ENCODE results near the gene OSTN. TPM values are rescaled to one million over a fixed set of nuclear protein-coding genes. Genes with fewer than 3 reads are reported as not detected.

The OSTN gene
- total and polyA plus RNA-seq, 4 experiments from 2014 or later, result not detected

DNA sequence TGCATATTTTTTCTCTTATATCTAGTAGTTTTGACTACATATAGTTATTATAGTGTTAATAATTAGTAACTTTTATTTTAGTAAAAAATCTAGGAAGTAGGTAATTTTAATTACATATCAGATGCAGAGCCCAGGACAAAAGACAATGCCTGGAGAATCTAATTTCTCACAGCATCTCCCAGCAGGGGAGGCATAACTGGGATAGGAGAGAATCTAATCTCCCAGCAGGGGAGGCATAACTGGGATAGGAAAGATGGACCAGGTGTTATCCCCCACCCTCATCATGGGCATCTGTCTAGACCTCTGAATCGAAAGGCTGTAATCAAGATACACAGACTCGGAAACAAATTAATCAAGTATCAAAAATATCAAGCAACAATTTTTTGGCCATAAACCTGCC lies 58.2 kb downstream of the OSTN start:
- Mint-ChIP-seq H3K27me3 (no peaks in the 10 kb centered on the region), H3K9me3 (no peaks in the 10 kb centered on the region), H3K36me3 (no peaks in the 10 kb centered on the region), H3K4me1 (peaks cover 0 to 5% (median 1%) of the 10 kb centered on the region in 4 donors), H3K27ac (no peak overlapping the region), H3K4me3 (no peak overlapping the region)
- Histone ChIP-seq H3K9me3 (ENCODE audit: control insufficient read depth in 1 of 2, low read length in 2 of 2) (no peaks in the 10 kb centered on the region), H3K36me3 (ENCODE audit: insufficient read depth, low read length) (no peaks in the 10 kb centered on the region), H3K27me3 (ENCODE audit: insufficient read depth, low read length) (no peaks in the 10 kb centered on the region), H3K4me3 (ENCODE audit: low read length in 2 of 2) (no peak overlapping the region), H3K27ac (ENCODE audit: low read depth, low read length) (no peak overlapping the region), H3K4me1 (ENCODE audit: insufficient read depth, low read length) (no peaks in the 10 kb centered on the region)
- intact Hi-C loops (cut with micrococcal nuclease), result loop anchor here (10.0 kb wide), 1 partner anchor 118 kb away; no protein-coding TSS in a partner anchor
- POLR2A ChIA-PET (ENCODE audit: partially characterized antibody), result no interaction called here
- CTCF ChIA-PET (ENCODE audit: partially characterized antibody), result no interaction called here
- DNase-seq, result no peak

- no peaks in the 10 kb centered on the region for H3K27me3 Mint-ChIP-seq
- intact Hi-C loops (cut with micrococcal nuclease), result loop anchor here (10.0 kb wide), 1 partner anchor 115 kb away; no protein-coding TSS in a partner anchor
- POLR2A ChIA-PET (ENCODE audit: partially characterized antibody), result no interaction called here
- peaks cover 0 to 2% (median 0%) of the 10 kb centered on the region in 8 donors for H3K9me3 Mint-ChIP-seq
- Histone ChIP-seq H3K9me3 (ENCODE audit: control insufficient read depth in 1 of 2, low read length in 2 of 2) (no peaks in the 10 kb centered on the region), H3K4me1 (ENCODE audit: insufficient read depth, low read length) (no peaks in the 10 kb centered on the region), H3K27me3 (ENCODE audit: insufficient read depth, low read length) (no peaks in the 10 kb centered on the region), H3K36me3 (ENCODE audit: insufficient read depth, low read length) (no peaks in the 10 kb centered on the region), H3K27ac (ENCODE audit: low read depth, low read length) (no peak overlapping the region), H3K4me3 (ENCODE audit: low read length in 2 of 2) (no peak overlapping the region)
- no peak for DNase-seq
- CTCF ChIA-PET (ENCODE audit: partially characterized antibody), result no interaction called here
- H3K36me3 Mint-ChIP-seq, result no peaks in the 10 kb centered on the region
- H3K4me1 Mint-ChIP-seq, result peaks cover 0 to 5% (median 3%) of the 10 kb centered on the region in 4 donors
- no peak overlapping the region for H3K27ac Mint-ChIP-seq
- H3K4me3 Mint-ChIP-seq, result no peak overlapping the region
Observed at GRCh38 chr3:191259486-191259885, 60.4 kb downstream of the OSTN start.

DNA sequence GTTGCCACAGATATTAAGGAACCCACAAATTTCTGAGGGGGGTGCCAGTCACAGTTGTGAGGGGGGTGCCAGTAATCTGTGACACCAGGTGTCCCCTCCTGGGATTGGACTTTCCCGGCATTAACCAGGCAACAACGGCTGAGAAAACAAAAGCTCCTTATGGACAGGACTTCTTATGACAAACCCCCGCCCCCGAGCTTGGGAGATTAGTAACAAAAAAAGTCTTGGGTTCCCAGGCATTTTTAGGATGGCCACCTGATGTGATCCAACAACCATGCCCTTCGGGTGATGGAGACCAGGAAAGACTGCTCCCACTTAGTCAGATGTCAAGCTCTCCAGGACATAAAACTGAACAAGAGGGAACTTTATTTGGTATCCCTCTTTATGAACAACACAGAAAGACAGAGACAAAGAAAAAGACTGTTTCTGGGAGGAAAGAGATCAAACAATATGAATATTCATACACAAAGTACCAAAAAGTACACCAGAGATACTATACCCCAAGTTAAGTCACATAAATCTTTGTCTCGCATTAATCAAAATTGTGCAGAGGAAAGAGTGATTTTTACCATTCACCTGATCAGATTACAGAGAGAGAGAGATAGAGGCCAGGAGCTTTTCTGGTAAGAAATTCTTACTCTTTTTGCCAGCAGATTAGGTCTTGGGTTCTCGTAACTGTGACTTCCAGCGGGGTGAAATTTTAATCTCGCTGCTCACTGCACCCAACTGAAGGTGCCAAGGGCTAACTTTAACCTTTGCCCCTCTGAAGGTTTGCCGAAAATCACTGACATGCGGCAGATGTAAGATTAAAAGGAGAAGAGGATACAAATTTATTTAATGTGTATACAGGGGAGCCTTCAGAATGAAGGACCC lies 61.6 kb downstream of the OSTN start:
- H3K27ac Mint-ChIP-seq, result no peak overlapping the region

DNA sequence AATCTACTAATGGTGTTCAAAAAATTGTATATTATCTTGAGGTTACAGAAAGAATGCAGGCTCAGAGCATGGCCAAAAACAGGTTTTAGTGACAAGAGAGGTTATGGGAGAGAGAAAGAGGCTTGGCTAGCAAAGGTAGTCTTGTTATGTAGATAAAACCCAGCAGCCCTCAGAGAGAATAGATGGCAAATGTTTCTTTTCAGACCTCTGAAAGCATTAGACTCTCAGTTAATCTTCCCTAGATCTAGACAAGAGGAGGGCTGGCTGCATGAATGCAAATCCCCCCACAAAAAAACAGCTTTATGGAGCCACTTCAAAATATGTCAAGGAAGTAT lies 62.2 kb downstream of the OSTN start:
- no peaks in the 10 kb centered on the region for H3K36me3 ChIP-seq (ENCODE audit: insufficient read depth, low read length)
- no peaks in the 10 kb centered on the region for H3K27me3 ChIP-seq (ENCODE audit: insufficient read depth, low read length)
- no peak overlapping the region for H3K4me3 ChIP-seq (ENCODE audit: low read length in 2 of 2)
- H3K27ac ChIP-seq (ENCODE audit: low read depth, low read length), result no peak overlapping the region
- ChIA-PET CTCF (ENCODE audit: partially characterized antibody) (interaction anchor here (0.9 to 1.3 kb wide), 2 partner anchors 20 to 65 kb away, joined by 3 read pairs; no protein-coding TSS in a partner anchor), POLR2A (ENCODE audit: partially characterized antibody) (no interaction called here)
- no peaks in the 10 kb centered on the region for H3K36me3 Mint-ChIP-seq
- intact Hi-C loops (cut with micrococcal nuclease), result no loop called here
- no peak overlapping the region for H3K27ac Mint-ChIP-seq
- H3K4me1 ChIP-seq (ENCODE audit: insufficient read depth, low read length), result no peaks in the 10 kb centered on the region
- H3K27me3 Mint-ChIP-seq, result no peaks in the 10 kb centered on the region
- DNase-seq, result no peak
- no peaks in the 10 kb centered on the region for H3K9me3 ChIP-seq (ENCODE audit: control insufficient read depth in 1 of 2, low read length in 2 of 2)
- H3K4me3 Mint-ChIP-seq, result no peak overlapping the region
- H3K4me1 Mint-ChIP-seq, result peaks cover 0 to 5% (median 3%) of the 10 kb centered on the region in 4 donors
- H3K9me3 Mint-ChIP-seq, result peaks cover 0 to 2% (median 0%) of the 10 kb centered on the region in 8 donors

More for the DNA sequence above, 61.6 kb downstream of the OSTN start:
- no peak for DNase-seq
- CTCF ChIA-PET (ENCODE audit: partially characterized antibody), result no interaction called here
- no peaks in the 10 kb centered on the region for H3K9me3 ChIP-seq (ENCODE audit: control insufficient read depth in 1 of 2, low read length in 2 of 2)
- no peaks in the 10 kb centered on the region for H3K36me3 ChIP-seq (ENCODE audit: insufficient read depth, low read length)
- no peaks in the 10 kb centered on the region for H3K4me1 ChIP-seq (ENCODE audit: insufficient read depth, low read length)
- Mint-ChIP-seq H3K4me1 (peaks cover 0 to 5% (median 3%) of the 10 kb centered on the region in 4 donors), H3K27me3 (no peaks in the 10 kb centered on the region), H3K9me3 (peaks cover 0 to 2% (median 0%) of the 10 kb centered on the region in 8 donors), H3K4me3 (no peak overlapping the region), H3K36me3 (no peaks in the 10 kb centered on the region)
- H3K4me3 ChIP-seq (ENCODE audit: low read length in 2 of 2), result no peak overlapping the region
- intact Hi-C loops (cut with micrococcal nuclease), result no loop called here
- POLR2A ChIA-PET (ENCODE audit: partially characterized antibody), result no interaction called here
- H3K27ac ChIP-seq (ENCODE audit: low read depth, low read length), result no peak overlapping the region
- H3K27me3 ChIP-seq (ENCODE audit: insufficient read depth, low read length), result no peaks in the 10 kb centered on the region

GRCh38 chr3:191262650-191263049 lies 63.6 kb downstream of the OSTN start:
- H3K27me3 Mint-ChIP-seq, result no peaks in the 10 kb centered on the region
- Histone ChIP-seq H3K36me3 (ENCODE audit: insufficient read depth, low read length) (no peaks in the 10 kb centered on the region), H3K27ac (ENCODE audit: low read depth, low read length) (no peak overlapping the region)

GRCh38 chr3:191263365-191263764 lies 64.3 kb downstream of the OSTN start:
- Histone ChIP-seq H3K36me3 (ENCODE audit: insufficient read depth, low read length) (no peaks in the 10 kb centered on the region), H3K27me3 (ENCODE audit: insufficient read depth, low read length) (no peaks in the 10 kb centered on the region), H3K9me3 (ENCODE audit: control insufficient read depth in 1 of 2, low read length in 2 of 2) (no peaks in the 10 kb centered on the region), H3K4me3 (ENCODE audit: low read length in 2 of 2) (no peak overlapping the region), H3K27ac (ENCODE audit: low read depth, low read length) (no peak overlapping the region), H3K4me1 (ENCODE audit: insufficient read depth, low read length) (no peaks in the 10 kb centered on the region)
- H3K27ac Mint-ChIP-seq, result no peak overlapping the region
- H3K27me3 Mint-ChIP-seq, result no peaks in the 10 kb centered on the region
- ChIA-PET CTCF (ENCODE audit: partially characterized antibody) (no interaction called here), POLR2A (ENCODE audit: partially characterized antibody) (no interaction called here)
- peaks cover 0 to 5% (median 3%) of the 10 kb centered on the region in 4 donors for H3K4me1 Mint-ChIP-seq
- intact Hi-C loops (cut with micrococcal nuclease), result no loop called here
- H3K9me3 Mint-ChIP-seq, result peaks cover 0 to 2% (median 0%) of the 10 kb centered on the region in 8 donors
- no peaks in the 10 kb centered on the region for H3K36me3 Mint-ChIP-seq
- DNase-seq, result no peak
- no peak overlapping the region for H3K4me3 Mint-ChIP-seq

More at GRCh38 chr3:191262650-191263049, 63.6 kb downstream of the OSTN start:
- no peaks in the 10 kb centered on the region for H3K27me3 ChIP-seq (ENCODE audit: insufficient read depth, low read length)
- intact Hi-C loops (cut with micrococcal nuclease), result no loop called here
- Mint-ChIP-seq H3K9me3 (peaks cover 0 to 2% (median 0%) of the 10 kb centered on the region in 8 donors), H3K27ac (no peak overlapping the region), H3K4me1 (peaks cover 0 to 5% (median 3%) of the 10 kb centered on the region in 4 donors), H3K4me3 (no peak overlapping the region), H3K36me3 (no peaks in the 10 kb centered on the region)
- no peaks in the 10 kb centered on the region for H3K4me1 ChIP-seq (ENCODE audit: insufficient read depth, low read length)
- no peaks in the 10 kb centered on the region for H3K9me3 ChIP-seq (ENCODE audit: control insufficient read depth in 1 of 2, low read length in 2 of 2)
- no peak for DNase-seq
- CTCF ChIA-PET (ENCODE audit: partially characterized antibody), result interaction anchor here (1.3 kb wide), 1 partner anchor 22 kb away, joined by 3 read pairs; no protein-coding TSS in a partner anchor
- H3K4me3 ChIP-seq (ENCODE audit: low read length in 2 of 2), result no peak overlapping the region
- POLR2A ChIA-PET (ENCODE audit: partially characterized antibody), result no interaction called here

DNA sequence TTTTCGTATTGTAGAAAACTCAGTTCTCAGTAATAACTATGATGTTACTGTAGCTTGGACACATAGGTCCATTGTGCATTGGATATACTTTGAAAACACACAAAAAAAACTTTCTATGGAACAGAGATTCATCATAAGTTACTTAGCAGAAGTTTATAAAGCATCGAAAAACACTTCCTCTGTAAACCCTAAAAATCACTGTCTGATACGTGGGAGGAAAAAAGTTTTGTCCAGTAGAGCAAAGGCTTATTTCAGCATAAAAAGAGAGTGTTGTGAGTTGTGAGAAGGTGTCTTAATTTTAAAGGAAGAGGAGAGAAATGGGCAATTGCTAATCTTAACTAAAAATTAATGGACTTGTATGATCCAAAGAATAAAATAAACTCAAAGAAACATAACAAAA lies 64.8 kb downstream of the OSTN start:
- Histone ChIP-seq H3K27ac (ENCODE audit: low read depth, low read length) (no peak overlapping the region), H3K4me1 (ENCODE audit: insufficient read depth, low read length) (no peaks in the 10 kb centered on the region), H3K9me3 (ENCODE audit: control insufficient read depth in 1 of 2, low read length in 2 of 2) (no peaks in the 10 kb centered on the region), H3K27me3 (ENCODE audit: insufficient read depth, low read length) (no peaks in the 10 kb centered on the region), H3K4me3 (ENCODE audit: low read length in 2 of 2) (no peak overlapping the region), H3K36me3 (ENCODE audit: insufficient read depth, low read length) (no peaks in the 10 kb centered on the region)
- Mint-ChIP-seq H3K4me1 (peaks cover 0 to 3% (median 3%) of the 10 kb centered on the region in 4 donors), H3K9me3 (peaks cover 0 to 2% (median 0%) of the 10 kb centered on the region in 8 donors), H3K4me3 (no peak overlapping the region), H3K36me3 (no peaks in the 10 kb centered on the region), H3K27me3 (no peaks in the 10 kb centered on the region), H3K27ac (peak overlapping the region in 1 of 7 donors; percentile 14)
- intact Hi-C loops (cut with micrococcal nuclease), result no loop called here
- POLR2A ChIA-PET (ENCODE audit: partially characterized antibody), result no interaction called here
- CTCF ChIA-PET (ENCODE audit: partially characterized antibody), result no interaction called here
- DNase-seq, result no peak

All from CD4-positive, alpha-beta memory T cell (primary cell).